GM23338 (cell line): Measurements from ENCODE around the gene ULK3. TPM values are rescaled to one million over a fixed set of nuclear protein-coding genes. Genes with fewer than 3 reads are reported as not detected.

Experiments used
- CREB1 ChIP-seq: fragments of 250-450 bp; sonication (Bioruptor Pico); IDR thresholded peaks from 2 replicates; pipeline ENCODE4 v1.5.0; 2020; ENCODE audit warnings: low read depth, mild to moderate bottlenecking, moderate library complexity
- EZH2 ChIP-seq: fragments of 200-600 bp; sonication (generic); IDR thresholded peaks from one replicate; pipeline ENCODE4 v1.8.0; 2017; ENCODE audit warnings: antibody characterized with exemption, mild to moderate bottlenecking, low read depth; ENCODE audit not compliant: unreplicated experiment
- NANOG ChIP-seq: IDR thresholded peaks from 2 replicates; pipeline ENCODE4 v1.6.1; 2016; ENCODE audit warnings: antibody characterized with exemption, borderline replicate concordance
- STAT1 ChIP-seq: IDR thresholded peaks from one replicate; pipeline ENCODE4 v1.6.1; 2016; ENCODE audit warnings: antibody characterized with exemption; ENCODE audit not compliant: unreplicated experiment
- ZNF331 ChIP-seq: fragments of 250-450 bp; sonication (Bioruptor Pico); IDR thresholded peaks from 2 replicates; pipeline ENCODE4 v1.5.0; 2020; ENCODE audit warnings: low read depth, mild to moderate bottlenecking, moderate library complexity
- polyA plus RNA-seq: library from polyadenylated mRNA; unstranded; fragments of >200 nt; fragmentation: Nextera tagmentation; extraction: Ambion mirVana; gene quantifications from 2 replicates; pipeline ENCODE4 v1.2.1, GENCODE V29; 2016
- total RNA-seq: library from RNA; depleted of rRNA; stranded (reverse); fragments of >200 nt; shearing (Covaris generic); gene quantifications from 2 replicates; pipeline ENCODE4 v1.2.3, GENCODE V29; 2014
- TF ChIP-seq, protein P1 (sequence below): fragments of 250-450 bp; sonication (Bioruptor Pico); IDR thresholded peaks from 2 replicates; pipeline ENCODE4 v1.5.0; 2020; ENCODE audit warnings: mild to moderate bottlenecking, moderate library complexity
- TF ChIP-seq, protein P2 (sequence below): IDR thresholded peaks from one replicate; pipeline ENCODE4 v1.6.1; 2018; ENCODE audit warnings: antibody characterized with exemption; ENCODE audit not compliant: unreplicated experiment
- TF ChIP-seq, protein P3 (sequence below): IDR thresholded peaks from 2 replicates; pipeline ENCODE4 v1.6.1; 2016; ENCODE audit warnings: antibody characterized with exemption

The ULK3 gene
- total and polyA plus RNA-seq, 2 experiments from 2014 or later: 20.3 to 35.4 TPM

DNA sequence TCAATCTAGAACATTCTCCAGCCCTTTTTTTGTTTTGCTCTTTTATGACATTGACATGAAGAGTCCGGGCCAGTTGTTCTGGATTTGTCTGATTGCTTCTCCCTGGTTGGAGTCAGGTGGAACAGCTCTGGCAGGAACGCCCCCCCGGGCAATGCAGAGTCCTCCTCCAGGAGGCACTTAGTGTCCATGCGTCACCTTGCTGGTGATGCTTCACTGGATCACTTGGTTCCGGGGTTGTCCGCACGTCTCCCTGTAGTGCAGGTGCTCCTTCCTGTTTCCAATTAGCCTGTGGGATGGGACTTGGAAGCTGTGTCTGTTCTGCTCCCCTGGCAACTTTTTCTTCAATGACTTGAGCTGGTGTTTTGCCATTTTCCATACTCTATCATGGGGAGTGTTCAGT is 51.3 kb downstream of the ULK3 start (continued):
- TF ChIP-seq, protein P1, sequence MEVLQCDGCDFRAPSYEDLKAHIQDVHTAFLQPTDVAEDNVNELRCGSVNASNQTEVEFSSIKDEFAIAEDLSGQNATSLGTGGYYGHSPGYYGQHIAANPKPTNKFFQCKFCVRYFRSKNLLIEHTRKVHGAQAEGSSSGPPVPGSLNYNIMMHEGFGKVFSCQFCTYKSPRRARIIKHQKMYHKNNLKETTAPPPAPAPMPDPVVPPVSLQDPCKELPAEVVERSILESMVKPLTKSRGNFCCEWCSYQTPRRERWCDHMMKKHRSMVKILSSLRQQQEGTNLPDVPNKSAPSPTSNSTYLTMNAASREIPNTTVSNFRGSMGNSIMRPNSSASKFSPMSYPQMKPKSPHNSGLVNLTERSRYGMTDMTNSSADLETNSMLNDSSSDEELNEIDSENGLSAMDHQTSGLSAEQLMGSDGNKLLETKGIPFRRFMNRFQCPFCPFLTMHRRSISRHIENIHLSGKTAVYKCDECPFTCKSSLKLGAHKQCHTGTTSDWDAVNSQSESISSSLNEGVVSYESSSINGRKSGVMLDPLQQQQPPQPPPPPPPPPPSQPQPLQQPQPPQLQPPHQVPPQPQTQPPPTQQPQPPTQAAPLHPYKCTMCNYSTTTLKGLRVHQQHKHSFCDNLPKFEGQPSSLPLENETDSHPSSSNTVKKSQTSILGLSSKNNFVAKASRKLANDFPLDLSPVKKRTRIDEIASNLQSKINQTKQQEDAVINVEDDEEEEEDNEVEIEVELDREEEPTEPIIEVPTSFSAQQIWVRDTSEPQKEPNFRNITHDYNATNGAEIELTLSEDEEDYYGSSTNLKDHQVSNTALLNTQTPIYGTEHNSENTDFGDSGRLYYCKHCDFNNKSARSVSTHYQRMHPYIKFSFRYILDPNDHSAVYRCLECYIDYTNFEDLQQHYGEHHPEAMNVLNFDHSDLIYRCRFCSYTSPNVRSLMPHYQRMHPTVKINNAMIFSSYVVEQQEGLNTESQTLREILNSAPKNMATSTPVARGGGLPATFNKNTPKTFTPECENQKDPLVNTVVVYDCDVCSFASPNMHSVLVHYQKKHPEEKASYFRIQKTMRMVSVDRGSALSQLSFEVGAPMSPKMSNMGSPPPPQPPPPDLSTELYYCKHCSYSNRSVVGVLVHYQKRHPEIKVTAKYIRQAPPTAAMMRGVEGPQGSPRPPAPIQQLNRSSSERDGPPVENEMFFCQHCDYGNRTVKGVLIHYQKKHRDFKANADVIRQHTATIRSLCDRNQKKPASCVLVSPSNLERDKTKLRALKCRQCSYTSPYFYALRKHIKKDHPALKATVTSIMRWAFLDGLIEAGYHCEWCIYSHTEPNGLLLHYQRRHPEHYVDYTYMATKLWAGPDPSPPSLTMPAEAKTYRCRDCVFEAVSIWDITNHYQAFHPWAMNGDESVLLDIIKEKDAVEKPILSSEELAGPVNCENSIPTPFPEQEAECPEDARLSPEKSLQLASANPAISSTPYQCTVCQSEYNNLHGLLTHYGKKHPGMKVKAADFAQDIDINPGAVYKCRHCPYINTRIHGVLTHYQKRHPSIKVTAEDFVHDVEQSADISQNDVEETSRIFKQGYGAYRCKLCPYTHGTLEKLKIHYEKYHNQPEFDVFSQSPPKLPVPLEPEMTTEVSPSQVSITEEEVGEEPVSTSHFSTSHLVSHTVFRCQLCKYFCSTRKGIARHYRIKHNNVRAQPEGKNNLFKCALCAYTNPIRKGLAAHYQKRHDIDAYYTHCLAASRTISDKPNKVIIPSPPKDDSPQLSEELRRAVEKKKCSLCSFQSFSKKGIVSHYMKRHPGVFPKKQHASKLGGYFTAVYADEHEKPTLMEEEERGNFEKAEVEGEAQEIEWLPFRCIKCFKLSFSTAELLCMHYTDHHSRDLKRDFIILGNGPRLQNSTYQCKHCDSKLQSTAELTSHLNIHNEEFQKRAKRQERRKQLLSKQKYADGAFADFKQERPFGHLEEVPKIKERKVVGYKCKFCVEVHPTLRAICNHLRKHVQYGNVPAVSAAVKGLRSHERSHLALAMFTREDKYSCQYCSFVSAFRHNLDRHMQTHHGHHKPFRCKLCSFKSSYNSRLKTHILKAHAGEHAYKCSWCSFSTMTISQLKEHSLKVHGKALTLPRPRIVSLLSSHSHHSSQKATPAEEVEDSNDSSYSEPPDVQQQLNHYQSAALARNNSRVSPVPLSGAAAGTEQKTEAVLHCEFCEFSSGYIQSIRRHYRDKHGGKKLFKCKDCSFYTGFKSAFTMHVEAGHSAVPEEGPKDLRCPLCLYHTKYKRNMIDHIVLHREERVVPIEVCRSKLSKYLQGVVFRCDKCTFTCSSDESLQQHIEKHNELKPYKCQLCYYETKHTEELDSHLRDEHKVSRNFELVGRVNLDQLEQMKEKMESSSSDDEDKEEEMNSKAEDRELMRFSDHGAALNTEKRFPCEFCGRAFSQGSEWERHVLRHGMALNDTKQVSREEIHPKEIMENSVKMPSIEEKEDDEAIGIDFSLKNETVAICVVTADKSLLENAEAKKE (CRISPR knock-in tag): no peak
- TF ChIP-seq, protein P2, sequence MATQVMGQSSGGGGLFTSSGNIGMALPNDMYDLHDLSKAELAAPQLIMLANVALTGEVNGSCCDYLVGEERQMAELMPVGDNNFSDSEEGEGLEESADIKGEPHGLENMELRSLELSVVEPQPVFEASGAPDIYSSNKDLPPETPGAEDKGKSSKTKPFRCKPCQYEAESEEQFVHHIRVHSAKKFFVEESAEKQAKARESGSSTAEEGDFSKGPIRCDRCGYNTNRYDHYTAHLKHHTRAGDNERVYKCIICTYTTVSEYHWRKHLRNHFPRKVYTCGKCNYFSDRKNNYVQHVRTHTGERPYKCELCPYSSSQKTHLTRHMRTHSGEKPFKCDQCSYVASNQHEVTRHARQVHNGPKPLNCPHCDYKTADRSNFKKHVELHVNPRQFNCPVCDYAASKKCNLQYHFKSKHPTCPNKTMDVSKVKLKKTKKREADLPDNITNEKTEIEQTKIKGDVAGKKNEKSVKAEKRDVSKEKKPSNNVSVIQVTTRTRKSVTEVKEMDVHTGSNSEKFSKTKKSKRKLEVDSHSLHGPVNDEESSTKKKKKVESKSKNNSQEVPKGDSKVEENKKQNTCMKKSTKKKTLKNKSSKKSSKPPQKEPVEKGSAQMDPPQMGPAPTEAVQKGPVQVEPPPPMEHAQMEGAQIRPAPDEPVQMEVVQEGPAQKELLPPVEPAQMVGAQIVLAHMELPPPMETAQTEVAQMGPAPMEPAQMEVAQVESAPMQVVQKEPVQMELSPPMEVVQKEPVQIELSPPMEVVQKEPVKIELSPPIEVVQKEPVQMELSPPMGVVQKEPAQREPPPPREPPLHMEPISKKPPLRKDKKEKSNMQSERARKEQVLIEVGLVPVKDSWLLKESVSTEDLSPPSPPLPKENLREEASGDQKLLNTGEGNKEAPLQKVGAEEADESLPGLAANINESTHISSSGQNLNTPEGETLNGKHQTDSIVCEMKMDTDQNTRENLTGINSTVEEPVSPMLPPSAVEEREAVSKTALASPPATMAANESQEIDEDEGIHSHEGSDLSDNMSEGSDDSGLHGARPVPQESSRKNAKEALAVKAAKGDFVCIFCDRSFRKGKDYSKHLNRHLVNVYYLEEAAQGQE: no peak
- TF ChIP-seq EZH2: no peak
- TF ChIP-seq, protein P3, sequence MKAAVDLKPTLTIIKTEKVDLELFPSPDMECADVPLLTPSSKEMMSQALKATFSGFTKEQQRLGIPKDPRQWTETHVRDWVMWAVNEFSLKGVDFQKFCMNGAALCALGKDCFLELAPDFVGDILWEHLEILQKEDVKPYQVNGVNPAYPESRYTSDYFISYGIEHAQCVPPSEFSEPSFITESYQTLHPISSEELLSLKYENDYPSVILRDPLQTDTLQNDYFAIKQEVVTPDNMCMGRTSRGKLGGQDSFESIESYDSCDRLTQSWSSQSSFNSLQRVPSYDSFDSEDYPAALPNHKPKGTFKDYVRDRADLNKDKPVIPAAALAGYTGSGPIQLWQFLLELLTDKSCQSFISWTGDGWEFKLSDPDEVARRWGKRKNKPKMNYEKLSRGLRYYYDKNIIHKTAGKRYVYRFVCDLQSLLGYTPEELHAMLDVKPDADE: no peak
- no peak for TF ChIP-seq ZNF331 (CRISPR knock-in tag)
- no peak for TF ChIP-seq NANOG
- no peak for TF ChIP-seq STAT1
- no peak for TF ChIP-seq CREB1
